Sigmoid colon (tissue), 7 donors: Measurements from ENCODE around the gene DMXL2. TPM values are rescaled to one million over a fixed set of nuclear protein-coding genes. Genes with fewer than 3 reads are reported as not detected.

Experiments used
- DNase-seq: peaks from one replicate; pipeline ENCODE4 v3.0.0-alpha.2; 2019
- H3K27ac ChIP-seq, 4 donors: fragments of 200-600 bp; sonication (generic); one replicate each; pipeline ENCODE4 v1.5.1; 2016 to 2019; ENCODE audit warnings: mild to moderate bottlenecking in 1 of 4
- H3K27me3 ChIP-seq, 3 donors: fragments of 200-600 bp; sonication (generic); one replicate each; pipeline ENCODE4 v1.5.1; 2019; ENCODE audit warnings: mild to moderate bottlenecking in 1 of 3
- H3K36me3 ChIP-seq, 4 donors: fragments of 200-600 bp; sonication (generic); one replicate each; pipeline ENCODE4 v1.5.1; 2016 to 2019
- H3K4me1 ChIP-seq, 4 donors: fragments of 200-600 bp; sonication (generic); one replicate each; pipeline ENCODE4 v1.5.1; 2017 to 2019
- H3K4me3 ChIP-seq, 4 donors: fragments of 200-600 bp; sonication (generic); one replicate each; pipeline ENCODE4 v1.5.1; 2017 to 2019; ENCODE audit warnings: mild to moderate bottlenecking in 2 of 4, moderate library complexity in 1 of 4
- H3K9me3 ChIP-seq, 4 donors: fragments of 200-600 bp in 3 of 4; sonication (generic) in 3 of 4; one replicate each; pipeline versions ENCODE4 v1.5.1 to v1.6.1; 2013 to 2019
- CTCF ChIP-seq, 4 experiments: fragments of 450-650 bp in 3 of 4; fragments of 200-600 bp in 1 of 4; IDR thresholded peaks; one replicate each; pipeline ENCODE4 v1.5.1; 2016 to 2019; ENCODE audit warnings: antibody characterized with exemption in 4 of 4, mild to moderate bottlenecking in 3 of 4, moderate library complexity in 2 of 4
- EP300 ChIP-seq, 4 donors: sonication (generic); formaldehyde crosslinking; IDR thresholded peaks; one replicate each; pipeline ENCODE4 v1.6.1; 2017; ENCODE audit warnings: antibody characterized with exemption in 4 of 4
- POLR2A ChIP-seq, 2 donors: fragments of 450-650 bp; IDR thresholded peaks; one replicate each; pipeline ENCODE4 v1.6.1; 2016; ENCODE audit warnings: antibody characterized with exemption in 2 of 2, mild to moderate bottlenecking in 2 of 2, moderate library complexity in 2 of 2
- POLR2AphosphoS5 ChIP-seq, 4 donors: sonication (generic); formaldehyde crosslinking; IDR thresholded peaks; one replicate each; pipeline ENCODE4 v1.6.1; 2017; ENCODE audit warnings: antibody characterized with exemption in 4 of 4
- WGBS, 2 donors: extraction: QIAGEN DNeasy Blood & Tissue Kit; methylation state at CpG; one replicate each; pipeline ENCODE4 v1.1.7; 2013; 5-methylcytosine and 5-hydroxymethylcytosine counted together
- intact Hi-C: fragments of 100-400 bp; cut with DNase I; formaldehyde crosslinking; loops from one replicate; pipeline ENCODE4 v1.15.1; 2023
- polyA plus RNA-seq, 3 donors: library from polyadenylated mRNA; stranded (reverse); fragments of 200-250 nt; gene quantifications; one replicate each; pipeline ENCODE4 v1.2.3, GENCODE V29; 2013
- total RNA-seq, 4 donors: library from RNA; depleted of rRNA; stranded (reverse); fragments of >200 nt; gene quantifications; one replicate each; pipeline ENCODE4 v1.1.0, GENCODE V29; 2016
- donor health status: healthy with polysubstance abuse.
- donor health status: Bipolar disorder and iron deficiency.
- donor health status: healthy.

DMXL2 gene
- total and polyA plus RNA-seq, 7 donors = 5.5 to 64.5 (median 34.6) TPM

GRCh38 chr15:51625236-51625635 lies 2.7 kb upstream of the DMXL2 start:
- Histone ChIP-seq H3K4me3 (no peak overlapping the region), H3K4me1 (peaks cover 0 to 18% (median 14%) of the 10 kb centered on the region in 4 donors), H3K36me3 (no peaks in the 10 kb centered on the region), H3K27ac (no peak overlapping the region), H3K9me3 (no peaks in the 10 kb centered on the region), H3K27me3 (no peaks in the 10 kb centered on the region)
- intact Hi-C loops = loop anchor here (10.0 kb wide), 1 partner anchor 90 kb away; no protein-coding TSS in a partner anchor
- no peak for DNase-seq
- TF ChIP-seq EP300 (IDR thresholded peaks at IDR 0.05) (no peak), CTCF (IDR thresholded peaks at IDR 0.05) (no peak), POLR2A (IDR thresholded peaks at IDR 0.05) (no peak), POLR2AphosphoS5 (IDR thresholded peaks at IDR 0.05) (no peak)
- 55 to 80% methylated on average over 1 of the region's 1 CpG for WGBS, 2 donors

GRCh38 chr15:51624022-51624421 lies 1.5 kb upstream of the DMXL2 start:
- intact Hi-C loops = loop anchor here (5.0 to 10.0 kb wide), 2 partner anchors 89 to 943 kb away; partner anchors contain the start of gene ARPP19
- Histone ChIP-seq H3K27me3 (no peaks in the 10 kb centered on the region), H3K9me3 (no peaks in the 10 kb centered on the region), H3K27ac (peak overlapping the region in 1 of 4 donors; percentile 84), H3K4me1 (peaks cover 0 to 18% (median 15%) of the 10 kb centered on the region in 4 donors), H3K36me3 (no peaks in the 10 kb centered on the region), H3K4me3 (no peak overlapping the region)
- WGBS, 2 donors = 36 to 69% methylated on average over 4 of the region's 4 CpGs
- no peak for TF ChIP-seq CTCF (IDR thresholded peaks at IDR 0.05)
- TF ChIP-seq POLR2A (IDR thresholded peaks at IDR 0.05) = no peak
- TF ChIP-seq EP300 (IDR thresholded peaks at IDR 0.05) = no peak
- no peak for TF ChIP-seq POLR2AphosphoS5 (IDR thresholded peaks at IDR 0.05)
- no peak for DNase-seq

GRCh38 chr15:51623386-51623938 lies 891 bp upstream of the DMXL2 start:
- WGBS, 2 donors = 4 to 10% methylated on average over 8 of the region's 8 CpGs
- Histone ChIP-seq H3K4me1 (peaks cover 0 to 18% (median 15%) of the 10 kb centered on the region in 4 donors), H3K36me3 (no peaks in the 10 kb centered on the region), H3K27me3 (no peaks in the 10 kb centered on the region), H3K9me3 (no peaks in the 10 kb centered on the region), H3K27ac (peak overlapping the region; percentile 84 to 91 (median 84)), H3K4me3 (peak overlapping the region; percentile 60 to 79 (median 72))
- DNase-seq = no peak
- intact Hi-C loops = loop anchor here (5.0 to 10.0 kb wide), 2 partner anchors 89 to 944 kb away; partner anchors contain the start of gene ARPP19
- TF ChIP-seq POLR2AphosphoS5 (IDR thresholded peaks at IDR 0.05) (no peak), POLR2A (IDR thresholded peaks at IDR 0.05) (no peak), CTCF (IDR thresholded peaks at IDR 0.05) (no peak), EP300 (IDR thresholded peaks at IDR 0.05) (no peak)

- peaks cover 0 to 18% (median 15%) of the 10 kb centered on the region in 4 donors for H3K4me1 ChIP-seq
- 0 to 1% methylated on average over 44 of the region's 44 CpGs for WGBS, 2 donors
- peak; percentile 74 for DNase-seq
- peak overlapping the region; percentile 84 to 91 (median 84) for H3K27ac ChIP-seq
- H3K27me3 ChIP-seq = no peaks in the 10 kb centered on the region
- H3K4me3 ChIP-seq = peak overlapping the region; percentile 60 to 79 (median 72)
- TF ChIP-seq POLR2A (IDR thresholded peaks at IDR 0.05) (no peak), CTCF (IDR thresholded peaks at IDR 0.05) (no peak), POLR2AphosphoS5 (IDR thresholded peaks at IDR 0.05) (peak in 2 of 4 donors; percentile 4 to 15), EP300 (IDR thresholded peaks at IDR 0.05) (no peak)
- H3K9me3 ChIP-seq = no peaks in the 10 kb centered on the region
- no peaks in the 10 kb centered on the region for H3K36me3 ChIP-seq
- intact Hi-C loops = loop anchor here (5.0 to 10.0 kb wide), 2 partner anchors 87 to 945 kb away; partner anchors contain the start of gene ARPP19
Observed at GRCh38 chr15:51621936-51622603, 501 bp downstream of the DMXL2 start.
